ENCODE data around the gene KLF9.
"Not testable (repeated sequence)": the region's sequence is repeated elsewhere in the genome, so short reads cannot be mapped to it uniquely, and the experiment has no call there.

Gene KLF9

DNA sequence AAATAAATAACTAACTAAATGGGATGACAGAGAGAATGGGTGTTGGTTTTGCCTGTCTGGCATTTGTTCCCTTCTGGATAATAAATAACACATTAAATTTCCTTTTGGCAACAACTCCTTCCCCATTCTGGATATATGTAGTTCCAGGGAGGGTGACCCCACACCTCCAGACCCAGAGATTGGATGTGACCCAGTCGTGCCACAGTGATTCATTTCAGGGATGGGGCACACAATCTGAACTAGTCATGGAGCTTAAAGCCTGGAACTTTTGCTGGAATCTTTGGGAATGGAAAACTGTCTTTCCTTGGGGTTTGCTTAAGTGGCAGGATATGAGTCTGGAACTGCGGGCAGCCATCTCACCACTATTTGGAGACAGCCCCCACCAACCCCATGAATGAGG, 11.3 kb downstream of the KLF9 start:
- DNase-seq = no peak

DNA sequence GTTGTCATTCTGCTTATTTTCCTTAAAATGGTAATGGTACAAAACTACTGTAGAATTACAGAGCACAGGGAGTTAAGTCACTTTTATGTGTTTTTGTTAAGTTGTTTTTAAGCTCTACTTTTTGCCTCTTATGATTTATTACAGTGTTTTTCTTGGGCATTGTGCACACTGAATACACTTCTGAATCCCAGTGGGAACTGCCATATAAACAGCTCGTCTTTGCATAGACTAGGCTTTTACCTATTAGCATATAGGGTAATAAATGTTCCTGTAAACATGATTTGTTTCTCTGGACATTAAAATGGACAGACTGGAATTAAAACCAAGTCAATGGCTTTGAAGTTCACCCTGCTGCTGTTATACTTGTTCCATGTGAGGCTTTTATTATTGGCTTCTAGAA, 12.2 kb downstream of the KLF9 start:
- no peak for DNase-seq

- DNase-seq = not testable (repeated sequence)
Observed at GRCh38 chr9:70401241-70401640, 13.2 kb downstream of the KLF9 start.

- DNase-seq = no peak
Observed at GRCh38 chr9:70400107-70400892, 14.2 kb downstream of the KLF9 start.

DNA sequence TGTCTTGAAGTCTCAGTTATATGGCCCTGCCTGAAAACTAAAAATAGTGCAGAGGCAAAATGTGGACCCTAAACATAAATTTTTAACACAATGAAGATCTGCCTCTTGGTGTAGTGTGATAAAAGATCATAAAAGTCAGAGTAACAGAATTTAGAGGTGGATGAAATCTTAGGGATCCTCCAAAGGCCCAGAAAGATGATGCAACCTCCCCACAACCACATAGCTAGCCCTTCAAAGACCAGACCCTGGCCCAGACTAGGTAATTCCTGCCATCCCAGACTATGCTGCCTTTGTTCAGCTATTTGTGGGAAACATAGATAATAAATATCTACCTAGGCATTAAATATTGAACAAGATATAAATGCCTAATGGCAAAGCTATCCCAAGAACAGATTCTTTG, 15.3 kb downstream of the KLF9 start:
- DNase-seq = no peak

DNA sequence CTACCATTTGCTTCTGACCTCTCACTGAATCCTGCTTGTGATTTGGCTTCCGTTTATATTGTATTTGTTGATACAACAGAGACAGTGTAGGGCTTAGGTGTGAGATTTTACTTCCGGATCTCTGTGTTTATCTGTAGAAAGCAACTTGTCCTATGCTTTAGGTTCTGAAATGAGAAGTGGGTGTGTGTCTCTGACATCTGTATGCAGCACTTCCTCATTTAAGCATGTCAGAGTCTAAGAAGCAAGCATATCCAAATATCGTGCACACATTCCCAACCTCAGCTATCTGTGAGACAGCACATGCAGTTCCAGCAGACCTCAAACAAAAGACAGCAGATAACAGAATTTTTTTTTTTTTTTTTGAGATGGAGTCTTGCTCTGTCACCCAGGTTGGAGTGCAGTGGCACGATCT, 16.3 kb downstream of the KLF9 start:
- no peak for DNase-seq

GRCh38 chr9:70395652-70396051, 18.8 kb downstream of the KLF9 start:
- DNase-seq = no peak

- DNase-seq = no peak
Observed at GRCh38 chr9:70392850-70393249, 21.6 kb downstream of the KLF9 start.

DNA sequence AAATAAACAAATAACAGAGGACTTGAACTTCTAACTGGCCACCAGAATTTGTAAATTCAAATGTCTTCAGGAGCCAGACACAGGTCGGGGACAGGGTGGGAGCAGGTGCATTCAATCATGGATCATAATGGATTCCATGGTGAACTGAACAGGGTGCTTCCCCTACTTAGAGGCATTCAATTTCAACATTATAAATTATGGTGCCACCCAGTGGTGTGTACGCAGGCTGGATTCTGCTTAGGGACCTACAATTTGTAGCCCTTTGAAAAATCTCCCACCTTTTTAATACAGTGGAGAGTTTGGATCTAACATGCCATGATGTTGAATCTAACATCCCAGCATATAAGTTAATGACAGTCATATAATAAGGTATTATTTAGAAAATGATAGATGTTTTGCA, 22.3 kb downstream of the KLF9 start:
- no peak for DNase-seq

GRCh38 chr9:70390933-70391341, 23.5 kb downstream of the KLF9 start:
- DNase-seq = no peak

DNA sequence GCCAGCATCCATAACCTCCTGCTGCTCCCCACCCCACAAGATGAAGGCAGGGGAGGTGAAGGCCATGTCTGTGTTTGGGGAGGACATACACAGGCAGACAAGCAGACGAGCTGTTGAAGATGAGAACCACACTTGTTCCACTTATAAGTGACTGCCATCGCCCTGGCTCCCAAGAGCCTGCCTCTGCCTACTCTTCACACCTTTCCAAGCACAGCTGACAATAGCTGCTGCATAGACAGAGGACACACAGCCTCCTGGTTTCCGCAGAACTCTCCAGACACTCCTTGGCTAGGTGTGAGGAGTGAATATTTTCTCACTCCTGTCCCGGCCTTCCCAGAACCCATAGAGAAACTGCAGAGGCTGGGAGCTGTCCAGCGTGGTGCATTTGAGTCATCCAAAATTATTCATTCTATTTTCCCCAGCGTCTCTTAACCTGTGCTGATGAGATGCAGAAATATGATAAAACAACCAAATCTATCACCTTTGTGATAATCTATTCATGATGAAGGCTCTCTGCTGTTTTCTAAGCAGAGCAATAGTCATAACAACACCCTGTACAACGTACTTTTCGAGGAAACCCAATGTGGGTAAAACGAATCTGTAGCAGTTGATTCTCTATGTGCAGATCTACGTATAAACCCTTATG, 24.7 kb downstream of the KLF9 start:
- no peak for DNase-seq

GRCh38 chr9:70389188-70389587, 25.3 kb downstream of the KLF9 start:
- DNase-seq = no peak

DNA sequence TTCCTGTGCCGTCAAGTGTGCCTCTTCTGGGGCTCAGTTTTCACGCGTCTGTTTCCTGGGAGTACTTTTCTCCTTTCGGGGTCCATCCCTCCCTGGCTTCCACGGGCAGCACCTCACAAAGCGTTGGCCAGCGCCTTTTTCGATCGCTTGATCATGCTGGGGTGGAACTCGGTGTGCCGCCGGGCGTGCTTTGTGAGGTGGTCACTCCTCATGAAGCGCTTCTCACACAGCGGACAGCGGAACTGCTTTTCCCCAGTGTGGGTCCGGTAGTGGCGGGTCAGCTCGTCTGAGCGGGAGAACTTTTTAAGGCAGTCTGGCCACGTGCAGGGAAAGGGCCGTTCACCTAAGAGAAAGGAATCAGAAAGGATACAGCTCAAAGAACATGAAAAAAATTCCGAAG, 26.8 kb downstream of the KLF9 start:
- DNase-seq = no peak

DNA sequence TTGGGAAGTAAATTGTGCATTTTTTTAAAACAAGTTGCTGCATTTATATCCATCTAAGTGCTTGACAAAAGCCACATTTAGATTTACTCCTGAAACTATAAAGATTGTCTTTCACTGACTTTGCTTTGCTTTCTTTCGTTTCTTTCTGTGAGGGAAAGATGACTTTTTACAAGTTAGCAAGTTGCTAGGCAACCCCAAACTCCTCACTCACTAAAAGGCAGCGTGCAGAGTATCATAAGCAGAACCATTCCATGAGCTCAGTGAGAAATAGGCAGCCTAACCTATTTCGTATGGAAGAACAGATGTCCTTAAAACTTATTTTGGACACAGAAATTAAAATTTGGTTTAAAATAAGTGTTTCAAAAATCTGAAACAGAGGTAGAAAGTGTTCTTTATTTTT, 29.0 kb downstream of the KLF9 start:
- no peak for DNase-seq

- no peak for DNase-seq
Observed at GRCh38 chr9:70382709-70383605, 31.5 kb downstream of the KLF9 start.

DNA sequence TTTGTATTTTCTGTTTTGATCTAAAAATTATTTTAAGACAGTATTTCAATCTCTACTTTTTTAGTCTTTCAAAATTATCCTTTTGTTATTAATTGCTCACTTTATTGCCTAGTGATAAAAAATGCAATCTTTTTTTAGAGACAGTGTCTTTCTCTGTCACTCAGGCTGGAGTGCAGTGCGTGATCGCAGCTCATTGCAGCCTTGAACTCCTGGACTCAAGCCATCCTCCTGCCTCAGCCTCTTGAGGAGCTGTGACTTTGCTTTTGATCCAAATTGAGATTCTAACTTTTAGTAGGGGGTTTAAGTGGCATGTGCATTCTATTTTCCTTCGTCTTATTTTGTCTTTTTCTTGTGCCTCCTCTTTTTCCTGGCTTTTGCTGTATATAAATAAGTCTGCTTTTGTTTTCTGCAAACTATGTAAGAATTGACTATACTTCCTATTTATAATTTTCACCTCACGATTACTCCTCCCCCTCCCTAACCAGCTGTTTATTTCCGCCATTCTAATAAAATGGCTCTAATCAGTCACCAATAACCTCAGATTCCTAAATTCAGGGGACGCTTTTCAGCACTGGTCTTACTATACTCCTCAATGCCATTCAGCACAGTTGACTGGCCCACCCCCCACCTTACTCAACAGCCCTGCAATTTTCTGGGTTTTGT, 32.3 kb downstream of the KLF9 start:
- no peak for DNase-seq

DNA sequence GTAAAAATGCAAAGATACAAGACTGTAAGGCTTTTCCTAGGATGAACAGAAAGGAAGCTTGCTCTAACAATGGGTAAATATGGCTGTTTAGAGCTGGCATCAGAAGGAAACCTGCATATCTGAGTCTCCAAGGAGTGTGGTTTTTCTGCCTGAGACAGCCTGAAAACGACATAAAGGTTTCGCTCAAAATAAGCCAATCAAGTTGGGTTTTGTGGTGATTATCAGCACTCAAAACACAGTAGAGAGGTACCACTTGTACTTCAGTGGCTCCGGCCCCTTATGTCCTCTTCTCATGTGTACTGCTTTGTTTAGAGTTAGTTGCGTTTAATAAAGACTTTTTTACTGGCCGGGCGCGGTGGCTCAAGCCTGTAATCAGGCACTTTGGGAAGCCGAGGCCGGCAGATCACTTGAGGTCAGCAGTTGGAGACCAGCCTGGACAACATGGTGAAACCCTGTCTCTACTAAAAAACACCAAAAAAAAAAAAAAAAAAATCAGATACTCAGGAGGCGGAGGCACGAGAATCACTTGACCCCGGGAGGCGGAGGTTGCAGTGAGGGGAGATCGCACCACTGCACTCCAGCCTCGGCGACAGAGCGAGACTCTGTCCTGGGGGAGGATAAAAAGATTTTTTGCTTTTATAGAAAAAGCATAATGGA, 39.4 kb downstream of the KLF9 start:
- no peak for DNase-seq

GRCh38 chr9:70367305-70367930, 47.0 kb downstream of the KLF9 start:
- no peak for DNase-seq

- DNase-seq = no peak
Observed at GRCh38 chr9:70363760-70364159, 50.7 kb downstream of the KLF9 start.

- no peak for DNase-seq
Observed at GRCh38 chr9:70362952-70363351, 51.5 kb downstream of the KLF9 start.

DNA sequence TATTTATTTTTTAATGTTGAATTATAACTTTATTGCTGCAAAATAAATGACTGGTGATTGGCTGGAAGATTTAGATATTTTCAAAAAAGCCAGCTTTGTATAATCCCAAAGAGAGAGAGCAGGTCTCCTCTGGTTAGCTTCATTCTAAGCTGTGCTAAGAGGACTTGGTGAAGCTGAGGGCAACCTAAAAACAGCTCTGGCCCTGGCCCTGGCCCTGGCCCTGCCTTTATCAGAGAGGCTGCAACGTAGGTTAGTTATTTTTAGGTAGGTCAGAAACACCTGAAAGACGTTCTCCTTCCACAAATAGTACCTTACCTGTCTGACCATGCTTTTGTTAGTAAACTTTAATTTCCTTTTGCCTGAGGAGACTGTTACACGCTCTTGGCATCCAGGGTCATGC, 58.7 kb downstream of the KLF9 start:
- no peak for DNase-seq

DNA sequence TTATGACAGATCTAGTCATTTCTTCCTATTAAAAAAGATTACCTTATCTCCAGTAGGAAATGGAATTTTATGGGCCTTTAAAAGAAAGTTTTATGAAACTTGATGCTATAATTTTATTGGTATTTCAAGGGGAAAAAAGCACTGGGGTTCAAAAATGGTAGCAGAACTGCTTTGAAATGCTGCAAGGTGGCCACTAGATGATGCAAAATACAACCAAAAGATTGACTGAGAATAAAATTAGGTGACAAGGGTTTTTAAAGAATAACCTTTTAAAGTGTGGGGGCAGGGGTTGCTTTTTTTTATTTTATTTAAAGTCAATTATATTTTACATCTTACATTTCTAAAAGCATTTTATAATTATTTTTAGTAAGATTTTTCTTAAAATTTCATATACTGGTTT, 61.7 kb downstream of the KLF9 start:
- DNase-seq = no peak
